PFSK-1 (cell line): ENCODE measurements around the gene CAMK4.

Source experiments
- REST ChIP-seq, 2 experiments: IDR thresholded peaks; 2 replicates each; pipeline versions ENCODE4 v1.6.1 to v1.8.0; 2011 to 2012; ENCODE audit warnings: low read depth in 2 of 2, low read length in 2 of 2, control low read depth in 1 of 2, inconsistent platforms in 1 of 2, mild to moderate bottlenecking in 1 of 2, moderate library complexity in 1 of 2; ENCODE audit not compliant: insufficient read depth in 1 of 2
- TAF1 ChIP-seq: IDR thresholded peaks from 2 replicates; pipeline ENCODE4 v1.6.1; 2012; ENCODE audit warnings: low read length, control low read depth, borderline replicate concordance; ENCODE audit not compliant: insufficient read depth

- TF ChIP-seq REST (IDR thresholded peaks at IDR 0.05; ENCODE audit: insufficient read depth in 1 of 2, low read depth in 2 of 2, low read length in 2 of 2) (no peak), TAF1 (no peak)
These were observed 245.2 kb downstream of the CAMK4 start for GRCh38 chr5:111469293-111469896.
